Naive B cell (primary cell): ENCODE data around the gene PLA2G4E. TPM values are rescaled to one million over a fixed set of nuclear protein-coding genes. Genes with fewer than 3 reads are reported as not detected.

Source experiments
- ATAC-seq, 2 donors: fragments of 150-1000 bp; cut with Tn5 transposase; 2 replicates each; pipeline ENCODE4 v1.10.0; 2021; ENCODE audit warnings: low read depth in 2 of 2, mild to moderate bottlenecking in 2 of 2, moderate library complexity in 2 of 2
- DNase-seq: peaks from one replicate; pipeline ENCODE4 v3.0.0; 2022
- H3K27ac Mint-ChIP-seq, 6 donors: one replicate each; pipeline ENCODE4 v1.8.0; 2020 to 2022; ENCODE audit warnings: mild to moderate bottlenecking in 6 of 6, mixed read lengths in 6 of 6, moderate library complexity in 5 of 6, inconsistent platforms in 2 of 6
- H3K27me3 Mint-ChIP-seq, 3 donors: one replicate each; pipeline ENCODE4 v1.8.0; 2021 to 2022; ENCODE audit warnings: mixed read lengths in 3 of 3, mild to moderate bottlenecking in 1 of 3
- H3K36me3 Mint-ChIP-seq, 2 donors: one replicate each; pipeline ENCODE4 v1.8.0; 2020 to 2022; ENCODE audit warnings: mixed read lengths in 2 of 2, inconsistent platforms in 1 of 2, mild to moderate bottlenecking in 1 of 2
- H3K4me1 Mint-ChIP-seq, 3 donors: one replicate each; pipeline ENCODE4 v1.8.0; 2020 to 2022; ENCODE audit warnings: mixed read lengths in 3 of 3, inconsistent platforms in 1 of 3, mild to moderate bottlenecking in 1 of 3, moderate library complexity in 1 of 3
- H3K4me3 Mint-ChIP-seq, 8 donors: one replicate each; pipeline ENCODE4 v1.8.0; 2020 to 2022; ENCODE audit warnings: mild to moderate bottlenecking in 8 of 8, mixed read lengths in 8 of 8, moderate library complexity in 8 of 8, inconsistent platforms in 2 of 8
- H3K9me3 Mint-ChIP-seq, 7 donors: one replicate each; pipeline ENCODE4 v1.8.0; 2020 to 2022; ENCODE audit warnings: mixed read lengths in 7 of 7, mild to moderate bottlenecking in 5 of 7, inconsistent platforms in 2 of 7, moderate library complexity in 1 of 7
- polyA plus RNA-seq, 6 donors: library from polyadenylated mRNA; unstranded; fragments of 300-500 nt; fragmentation: Illumina TruSeq; gene quantifications; one replicate each; pipeline ENCODE4 v1.2.3, GENCODE V29; 2021; ENCODE audit warnings: low read depth in 6 of 6

The PLA2G4E gene
- polyA plus RNA-seq, 6 donors from 2014 or later, result not detected

DNA sequence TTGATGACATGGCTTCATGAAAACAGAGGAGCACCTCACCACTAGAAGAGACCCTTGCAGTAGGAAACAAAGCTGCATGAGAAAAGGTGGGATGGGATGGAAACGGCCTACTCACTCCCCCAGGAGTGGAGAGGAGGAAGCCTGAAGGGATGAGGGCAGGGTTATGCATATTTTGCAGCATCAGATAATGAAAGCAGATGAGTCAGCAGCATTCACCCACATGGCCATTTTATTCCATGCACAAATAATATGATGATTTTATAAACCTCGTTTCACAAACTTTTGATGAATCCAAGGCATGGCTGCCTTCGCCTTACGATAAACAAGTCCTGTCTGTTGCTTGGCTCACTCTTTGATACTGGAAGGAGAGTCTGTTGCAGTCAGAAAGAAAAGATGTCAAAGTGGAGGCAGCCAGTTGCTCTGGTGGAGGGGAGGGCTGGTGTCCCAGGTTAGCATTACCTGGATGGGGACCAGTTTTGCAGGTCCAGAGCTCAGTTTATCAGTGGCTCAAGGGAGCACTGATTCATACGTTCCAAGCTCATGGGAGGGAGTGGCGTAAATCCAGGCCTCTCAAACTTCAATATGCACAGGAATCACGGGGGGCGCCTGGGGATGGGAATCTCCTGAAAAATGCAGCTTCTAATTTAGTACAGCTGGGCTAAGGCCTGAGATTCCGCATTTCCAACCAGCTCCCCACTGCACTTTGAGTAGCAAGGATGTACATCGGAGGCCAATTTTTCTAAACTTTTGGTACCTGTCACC is 39.3 kb downstream of the PLA2G4E start:
- peaks cover 0 to 21% (median 0%) of the 10 kb centered on the region in 3 donors for H3K27me3 Mint-ChIP-seq
- no peak for ATAC-seq
- H3K4me1 Mint-ChIP-seq, result no peaks in the 10 kb centered on the region
- no peaks in the 10 kb centered on the region for H3K36me3 Mint-ChIP-seq
- H3K27ac Mint-ChIP-seq, result no peak overlapping the region
- no peak for DNase-seq
- H3K4me3 Mint-ChIP-seq, result no peak overlapping the region
- no peaks in the 10 kb centered on the region for H3K9me3 Mint-ChIP-seq

DNA sequence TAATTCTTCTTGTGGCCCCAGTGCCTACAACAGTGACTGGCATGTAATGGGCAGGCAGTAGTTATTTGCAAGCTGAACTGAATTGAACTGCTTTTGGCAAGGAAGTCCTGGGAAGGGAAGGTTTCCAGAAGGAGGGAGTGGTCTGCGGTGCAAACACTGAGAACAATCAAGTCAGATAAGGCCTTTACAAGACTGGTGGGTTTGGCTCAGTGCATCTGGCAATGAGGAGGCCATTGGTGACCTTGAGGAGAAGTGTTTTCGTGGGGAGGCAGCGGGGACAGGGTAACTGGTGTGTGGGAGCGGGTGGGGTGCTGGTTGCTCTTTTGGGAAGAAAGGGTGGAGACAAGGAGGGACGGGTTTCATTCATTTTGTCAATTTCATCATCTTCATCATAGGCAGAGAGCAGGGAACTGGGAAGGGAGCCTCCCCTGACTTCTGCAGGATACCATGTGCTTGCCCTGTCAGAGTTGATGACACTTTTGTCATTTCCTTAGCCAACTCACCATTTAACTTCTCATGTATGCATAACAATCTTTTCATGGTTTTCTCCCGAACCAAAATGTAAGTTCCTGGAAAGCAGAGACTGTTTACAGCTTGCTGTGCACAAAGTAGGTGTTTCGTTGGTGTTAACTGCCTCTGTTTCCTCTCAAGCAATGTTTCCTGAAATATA is 40.1 kb downstream of the PLA2G4E start:
- H3K36me3 Mint-ChIP-seq, result no peaks in the 10 kb centered on the region
- no peak overlapping the region for H3K4me3 Mint-ChIP-seq
- H3K9me3 Mint-ChIP-seq, result no peaks in the 10 kb centered on the region
- H3K4me1 Mint-ChIP-seq, result no peaks in the 10 kb centered on the region
- peaks cover 0 to 22% (median 2%) of the 10 kb centered on the region in 3 donors for H3K27me3 Mint-ChIP-seq
- DNase-seq (no peak), ATAC-seq (no peak)
- H3K27ac Mint-ChIP-seq, result no peak overlapping the region

DNA sequence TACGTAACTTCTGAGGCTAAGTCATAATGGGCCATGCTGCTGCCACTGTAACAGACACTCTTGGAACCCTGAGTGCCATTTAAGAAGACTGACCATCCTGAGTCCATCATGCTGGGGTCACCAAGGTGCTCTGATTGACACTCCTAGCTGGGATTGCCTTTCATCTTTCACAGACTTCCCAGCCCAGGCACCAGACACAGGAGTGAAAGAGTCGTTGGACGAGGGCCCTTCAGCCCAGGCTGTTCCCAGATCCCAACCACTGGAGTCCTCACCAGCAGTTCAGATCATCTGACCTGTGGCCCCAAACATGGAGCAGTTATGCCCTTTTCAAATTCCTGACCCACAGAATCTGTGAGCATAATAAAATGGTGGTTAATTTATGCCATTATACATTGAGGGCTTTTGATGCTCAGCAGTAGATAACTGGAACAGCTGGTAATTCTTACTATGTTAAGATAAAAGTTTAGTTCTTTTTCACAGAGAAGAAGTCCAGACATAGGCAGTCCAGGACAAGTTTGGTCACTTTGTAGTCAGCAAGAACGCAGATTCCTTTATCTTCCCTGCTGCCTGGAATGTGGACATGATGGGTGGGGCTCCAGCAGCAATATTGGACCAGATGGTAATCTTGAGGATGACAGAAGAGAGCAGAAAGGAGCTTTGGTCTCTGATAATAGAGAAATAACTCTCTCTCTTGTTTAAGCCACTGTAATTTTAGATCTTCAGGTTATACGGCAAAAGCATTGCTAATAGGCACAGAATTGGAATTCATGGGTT is 41.2 kb downstream of the PLA2G4E start:
- no peak overlapping the region for H3K4me3 Mint-ChIP-seq
- H3K27ac Mint-ChIP-seq, result no peak overlapping the region
- H3K9me3 Mint-ChIP-seq, result no peaks in the 10 kb centered on the region
- ATAC-seq (no peak), DNase-seq (no peak)
- no peaks in the 10 kb centered on the region for H3K4me1 Mint-ChIP-seq
- H3K36me3 Mint-ChIP-seq, result no peaks in the 10 kb centered on the region
- peaks cover 2 to 25% (median 12%) of the 10 kb centered on the region in 3 donors for H3K27me3 Mint-ChIP-seq

DNA sequence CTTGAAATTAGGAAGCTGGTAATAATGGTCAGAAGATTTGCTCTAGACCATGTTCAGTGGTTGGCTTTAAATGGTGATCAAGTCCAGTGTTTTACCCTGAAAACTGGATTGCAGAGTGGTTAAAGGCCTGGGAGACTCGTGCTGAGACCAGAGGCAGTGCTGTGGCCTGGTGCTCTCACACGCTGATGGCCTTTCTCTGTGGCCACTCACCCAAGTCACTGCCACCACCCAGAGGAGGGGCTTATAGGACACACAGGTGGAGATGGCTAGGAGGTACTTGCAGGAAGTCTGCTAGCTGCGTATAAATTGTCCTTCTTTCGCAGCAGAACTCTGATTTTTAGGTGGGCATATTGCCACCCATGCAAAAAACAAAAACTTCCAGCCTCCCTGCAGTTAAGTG is 42.3 kb downstream of the PLA2G4E start:
- ATAC-seq, result no peak
- no peak overlapping the region for H3K27ac Mint-ChIP-seq
- no peaks in the 10 kb centered on the region for H3K36me3 Mint-ChIP-seq

DNA sequence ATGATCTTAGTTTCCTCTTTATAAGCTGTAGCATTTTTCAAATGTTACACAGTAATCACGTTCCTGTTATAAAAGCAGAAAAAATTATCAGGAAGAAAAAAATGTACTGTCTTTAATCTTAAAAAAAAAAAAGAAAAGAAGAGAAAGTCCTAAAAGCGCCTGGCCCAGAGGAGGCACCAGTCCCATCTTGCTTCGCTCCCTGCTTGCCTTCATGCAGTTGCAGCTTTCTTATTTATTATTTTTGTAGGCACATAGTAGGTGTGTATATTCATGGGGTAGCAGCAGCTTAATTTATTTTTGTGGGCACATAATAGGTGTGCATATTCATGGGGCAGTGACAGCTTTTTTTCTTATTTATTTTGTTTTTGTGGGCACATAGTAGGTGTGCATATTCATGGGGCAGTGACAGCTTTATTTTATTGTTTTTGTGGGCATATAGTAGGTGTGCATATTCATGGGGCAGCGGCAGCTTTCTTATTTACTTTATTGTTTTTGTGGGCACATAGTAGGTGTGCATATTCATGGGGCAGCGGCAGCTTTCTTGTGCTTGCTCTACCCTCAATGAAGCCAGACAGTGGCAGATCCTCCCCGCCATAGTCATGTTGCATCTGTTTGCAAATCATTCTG is 43.0 kb downstream of the PLA2G4E start:
- peaks cover 5 to 29% (median 19%) of the 10 kb centered on the region in 3 donors for H3K27me3 Mint-ChIP-seq
- DNase-seq (no peak), ATAC-seq (no peak)
- H3K27ac Mint-ChIP-seq, result no peak overlapping the region
- no peaks in the 10 kb centered on the region for H3K36me3 Mint-ChIP-seq
- no peaks in the 10 kb centered on the region for H3K9me3 Mint-ChIP-seq
- H3K4me3 Mint-ChIP-seq, result no peak overlapping the region
- H3K4me1 Mint-ChIP-seq, result peaks cover 2 to 7% (median 3%) of the 10 kb centered on the region in 3 donors

More for the DNA sequence above, 42.3 kb downstream of the PLA2G4E start:
- no peak for DNase-seq
- peaks cover 5 to 29% (median 19%) of the 10 kb centered on the region in 3 donors for H3K27me3 Mint-ChIP-seq
- no peaks in the 10 kb centered on the region for H3K9me3 Mint-ChIP-seq
- H3K4me3 Mint-ChIP-seq, result no peak overlapping the region
- peaks cover 0 to under 1% (median 0%) of the 10 kb centered on the region in 3 donors for H3K4me1 Mint-ChIP-seq

DNA sequence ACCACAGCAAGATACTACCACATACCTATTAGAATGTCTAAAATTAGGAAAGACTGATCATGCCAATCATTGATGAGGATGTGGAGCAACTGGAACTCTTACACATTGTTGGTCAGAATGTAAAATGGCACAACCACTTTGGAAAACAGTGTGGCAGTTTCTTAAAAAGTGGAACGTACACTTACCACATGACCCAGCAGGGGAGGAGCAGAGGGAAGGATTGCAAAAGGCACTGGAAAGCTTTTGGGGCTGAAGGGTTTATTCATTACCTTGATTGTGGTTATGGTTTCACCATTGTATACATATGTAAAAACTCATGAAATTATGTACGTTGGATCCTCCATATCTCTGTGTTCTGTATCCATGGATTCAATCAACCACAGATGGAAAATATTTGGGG is 45.2 kb downstream of the PLA2G4E start:
- ATAC-seq (no peak), DNase-seq (no peak)
- Mint-ChIP-seq H3K4me1 (peaks cover 15 to 22% (median 17%) of the 10 kb centered on the region in 3 donors), H3K9me3 (no peaks in the 10 kb centered on the region), H3K36me3 (no peaks in the 10 kb centered on the region), H3K4me3 (no peak overlapping the region), H3K27me3 (peaks cover 5 to 29% (median 19%) of the 10 kb centered on the region in 3 donors), H3K27ac (no peak overlapping the region)

DNA sequence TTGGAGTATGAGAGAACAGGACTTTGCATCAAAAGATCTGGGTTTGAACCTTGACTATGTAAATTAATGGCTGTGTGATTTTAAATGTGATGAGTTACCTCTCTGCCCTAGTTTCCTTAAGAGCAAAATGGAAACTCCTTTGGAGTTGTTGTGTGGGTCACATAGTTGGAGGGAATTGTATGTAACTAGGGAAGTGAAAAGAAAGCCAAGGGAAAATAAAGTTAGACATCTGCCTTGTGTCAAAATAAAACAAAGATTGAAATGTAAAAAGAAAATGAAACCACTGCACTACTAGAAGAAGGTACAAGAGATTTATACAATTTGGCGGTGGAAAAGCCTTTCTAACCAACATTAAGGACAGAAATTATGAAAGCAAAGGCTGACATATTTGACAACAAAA is 46.8 kb downstream of the PLA2G4E start:
- Mint-ChIP-seq H3K4me3 (peak overlapping the region in 2 of 8 donors; percentile 29 to 97), H3K27ac (no peak overlapping the region), H3K27me3 (peaks cover 5 to 29% (median 19%) of the 10 kb centered on the region in 3 donors), H3K4me1 (peaks cover 25 to 39% (median 32%) of the 10 kb centered on the region in 3 donors), H3K9me3 (no peaks in the 10 kb centered on the region), H3K36me3 (no peaks in the 10 kb centered on the region)
- DNase-seq, result no peak
- ATAC-seq, result no peak

DNA sequence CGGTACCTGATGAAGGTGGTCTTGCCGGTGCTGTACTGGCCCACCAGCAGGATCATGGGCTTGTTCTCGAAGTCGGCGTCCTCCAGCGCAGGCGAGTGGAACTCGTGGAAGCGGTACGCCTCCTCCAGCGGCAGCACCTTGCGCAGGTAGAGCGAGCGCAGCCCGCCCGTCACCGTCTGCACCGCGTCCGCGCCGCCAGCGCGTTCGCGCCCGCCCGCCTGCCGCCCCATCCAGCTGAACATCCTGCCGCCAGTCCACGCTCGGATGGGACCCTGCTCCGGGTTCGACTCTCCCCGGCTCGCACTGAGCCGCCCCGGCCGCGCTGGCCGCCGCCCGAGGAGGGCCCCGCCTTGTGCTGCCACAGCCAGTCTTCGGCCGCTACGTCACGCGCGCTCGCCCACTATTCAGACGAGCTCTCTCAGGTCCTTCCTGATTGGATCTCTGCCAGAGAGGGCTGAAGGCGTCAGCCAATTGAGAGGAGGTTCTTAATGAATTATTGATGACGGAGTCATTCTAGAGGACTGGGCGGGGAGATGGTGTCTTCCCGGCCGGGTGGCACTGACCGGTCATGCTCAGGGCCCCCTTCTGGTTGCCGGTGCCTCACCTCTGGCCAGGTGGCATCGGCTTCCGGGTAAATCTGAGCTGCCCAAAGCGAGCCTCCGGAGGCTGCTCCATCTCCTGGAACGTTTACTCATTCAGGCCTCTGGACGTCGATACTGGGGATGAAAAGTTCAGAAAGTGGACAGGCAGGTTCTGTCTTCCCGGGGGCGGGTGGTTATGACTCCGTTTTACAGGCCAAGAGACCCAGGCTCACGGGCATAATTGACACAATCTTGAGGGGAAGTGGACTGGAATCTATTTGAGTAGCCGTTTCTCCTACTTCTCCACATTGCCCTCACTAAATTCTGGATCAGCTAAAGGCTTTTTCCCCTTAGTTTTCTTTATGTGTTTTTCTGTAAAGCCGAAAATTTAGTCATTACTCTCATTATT is 48.3 kb downstream of the PLA2G4E start, which contains the start of gene EHD4:
Gene EHD4, minus strand, starts transcription at position 305 of the 990 bp plus-strand sequence. Its CDS starts 63 bp downstream, at position 242.
- ATAC-seq, result peak; percentile 79 to 83
- DNase-seq, result peak; percentile 94
- Mint-ChIP-seq H3K4me1 (peaks cover 40 to 52% (median 47%) of the 10 kb centered on the region in 3 donors), H3K27ac (peak within 1 kb of the TSS; percentile 89 to 99 (median 96)), H3K4me3 (peak within 1 kb of the TSS; percentile 88 to 97 (median 96)), H3K9me3 (no peaks in the 10 kb centered on the region), H3K27me3 (peaks cover 5 to 29% (median 19%) of the 10 kb centered on the region in 3 donors), H3K36me3 (no peaks in the 10 kb centered on the region)

DNA sequence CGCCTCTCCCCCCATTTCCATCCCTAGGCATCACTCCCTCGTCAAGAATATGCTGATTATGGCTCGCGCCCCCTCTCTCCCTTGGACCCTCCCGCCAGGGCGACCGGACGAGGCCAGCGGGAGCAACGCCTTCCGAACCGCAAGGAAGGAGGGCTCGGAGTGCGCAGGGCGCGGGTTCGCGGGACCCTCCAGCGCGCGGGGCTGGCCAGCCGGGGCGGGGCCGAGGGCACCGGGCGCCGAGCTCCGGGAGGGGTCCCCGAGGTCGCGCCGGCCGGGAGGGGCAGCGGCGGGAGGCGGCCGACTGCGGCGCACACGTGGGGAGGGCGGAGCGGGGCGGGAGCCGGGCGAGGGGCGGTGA is 49.0 kb downstream of the PLA2G4E start:
- Mint-ChIP-seq H3K4me3 (peak overlapping the region; percentile 88 to 97 (median 96)), H3K9me3 (no peaks in the 10 kb centered on the region), H3K36me3 (no peaks in the 10 kb centered on the region), H3K27ac (peak overlapping the region; percentile 89 to 97 (median 96)), H3K4me1 (peaks cover 45 to 59% (median 52%) of the 10 kb centered on the region in 3 donors), H3K27me3 (peaks cover 5 to 22% (median 19%) of the 10 kb centered on the region in 3 donors)
- ATAC-seq (peak; percentile 16), DNase-seq (no peak)

DNA sequence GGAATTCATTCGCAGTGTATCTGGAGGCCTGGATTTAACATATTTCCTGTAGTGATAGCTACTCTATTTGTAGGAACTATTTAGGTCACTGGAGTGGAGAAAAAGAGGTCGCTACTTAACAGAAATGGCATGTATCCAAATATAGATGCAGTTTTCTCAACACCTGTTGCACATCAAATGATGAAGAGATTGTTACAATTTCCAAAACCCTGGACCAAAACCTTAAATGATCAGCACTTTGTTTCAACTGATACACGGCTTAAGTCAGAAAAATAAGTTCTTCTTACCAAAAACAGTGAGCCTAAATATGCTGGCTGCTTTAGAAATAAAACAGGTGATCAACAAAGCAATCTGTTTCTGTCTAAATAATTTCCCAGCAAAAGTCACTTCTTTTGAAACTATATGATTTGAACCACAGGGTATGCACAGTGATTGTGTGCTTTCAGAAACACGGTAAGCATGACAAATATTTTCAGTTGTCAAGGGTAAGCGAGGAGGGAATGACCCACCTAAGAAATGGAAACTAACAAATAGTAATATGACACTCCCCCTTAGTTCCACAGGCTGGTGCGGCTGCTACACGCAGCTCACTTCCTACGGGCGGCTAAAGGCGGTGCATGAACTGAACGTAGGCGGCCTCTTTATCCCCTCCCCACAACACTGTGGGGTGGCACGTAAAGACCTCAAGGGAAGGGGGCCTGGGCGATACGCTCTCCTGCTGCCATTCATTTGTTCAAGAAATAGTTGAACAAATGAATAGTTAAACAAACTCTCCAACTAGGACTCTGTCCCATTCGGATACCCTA is 49.5 kb downstream of the PLA2G4E start:
- peaks cover 5 to 19% (median 18%) of the 10 kb centered on the region in 3 donors for H3K27me3 Mint-ChIP-seq
- H3K4me1 Mint-ChIP-seq, result peaks cover 51 to 65% (median 58%) of the 10 kb centered on the region in 3 donors
- peak overlapping the region; percentile 87 to 97 (median 93) for H3K4me3 Mint-ChIP-seq
- H3K9me3 Mint-ChIP-seq, result no peaks in the 10 kb centered on the region
- peak overlapping the region; percentile 89 to 97 (median 95) for H3K27ac Mint-ChIP-seq
- ATAC-seq, result peak; percentile 60
- peak; percentile 71 for DNase-seq
- H3K36me3 Mint-ChIP-seq, result no peaks in the 10 kb centered on the region

DNA sequence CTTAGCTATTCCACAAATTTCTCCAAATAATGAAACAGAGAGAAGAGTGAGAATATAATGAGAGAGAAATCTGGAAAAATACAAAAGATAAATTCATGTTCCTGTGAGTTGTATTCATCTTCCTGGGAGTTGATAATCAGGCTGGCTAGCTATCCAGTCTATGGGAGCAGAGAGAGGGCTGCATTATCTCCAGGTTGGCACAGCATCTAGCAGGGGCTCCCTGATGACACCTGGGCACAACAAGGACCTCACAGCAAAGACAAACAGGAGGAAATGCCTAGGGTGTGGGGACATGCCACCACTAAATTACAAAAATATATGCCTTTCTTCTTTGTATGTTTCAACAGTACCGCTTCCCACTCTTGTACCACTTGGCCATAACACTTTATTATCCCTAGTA is 50.4 kb downstream of the PLA2G4E start:
- peak overlapping the region; percentile 46 to 97 (median 95) for H3K27ac Mint-ChIP-seq
- DNase-seq, result no peak
- H3K27me3 Mint-ChIP-seq, result peaks cover 5 to 14% (median 14%) of the 10 kb centered on the region in 3 donors
- H3K9me3 Mint-ChIP-seq, result no peaks in the 10 kb centered on the region
- peaks cover 56 to 70% (median 64%) of the 10 kb centered on the region in 3 donors for H3K4me1 Mint-ChIP-seq
- ATAC-seq, result no peak
- no peaks in the 10 kb centered on the region for H3K36me3 Mint-ChIP-seq
- peak overlapping the region; percentile 23 to 97 (median 89) for H3K4me3 Mint-ChIP-seq
